NCI-H2029 treated with DMSO at 0.1 percent for 48 hours (cell line): ENCODE data around the gene KRTAP10-10.
"Not testable (repeated sequence)": the region's sequence is repeated elsewhere in the genome, so short reads cannot be mapped to it uniquely, and the experiment has no call there.

ENCODE experiments used
- DNase-seq: peaks from one replicate; lab custom pipeline; 2025; lab: John Stamatoyannopoulos, UW

KRTAP10-10 gene

GRCh38 chr21:44626673-44627143, 10.4 kb upstream of the KRTAP10-10 start, which contains the start of gene KRTAP10-9:
Gene KRTAP10-9 (plus strand): TSS chr21:44627093. CDS start chr21:44627172, 79 bp downstream.
- DNase-seq, result no peak

- DNase-seq, result not testable (repeated sequence)
Measured at GRCh38 chr21:44627181-44627822, 9.9 kb upstream of the KRTAP10-10 start.

GRCh38 chr21:44627831-44628233, 9.3 kb upstream of the KRTAP10-10 start:
- not testable (repeated sequence) for DNase-seq

- no peak for DNase-seq
Measured at GRCh38 chr21:44628707-44629391, 8.3 kb upstream of the KRTAP10-10 start.

- DNase-seq, result no peak
Measured at GRCh38 chr21:44630440-44630839, 6.7 kb upstream of the KRTAP10-10 start.

GRCh38 chr21:44632067-44632466, 5.1 kb upstream of the KRTAP10-10 start:
- DNase-seq, result no peak

GRCh38 chr21:44636209-44637017, 743 bp upstream of the KRTAP10-10 start:
- no peak for DNase-seq

GRCh38 chr21:44637851-44638348, 744 bp downstream of the KRTAP10-10 start:
- not testable (repeated sequence) for DNase-seq

- not testable (repeated sequence) for DNase-seq
Measured at GRCh38 chr21:44638506-44639330, 1.6 kb downstream of the KRTAP10-10 start.

GRCh38 chr21:44639331-44639655, 2.1 kb downstream of the KRTAP10-10 start:
- DNase-seq, result no peak

GRCh38 chr21:44640761-44641160, 3.6 kb downstream of the KRTAP10-10 start:
- DNase-seq, result no peak

GRCh38 chr21:44643741-44644310, 6.7 kb downstream of the KRTAP10-10 start:
- DNase-seq, result no peak

GRCh38 chr21:44644878-44645277, 7.7 kb downstream of the KRTAP10-10 start:
- no peak for DNase-seq

GRCh38 chr21:44646366-44647221, 9.4 kb downstream of the KRTAP10-10 start, which contains the start of gene KRTAP10-11:
Gene KRTAP10-11 (plus strand): TSS chr21:44646414. CDS start chr21:44646459, 45 bp downstream.
- not testable (repeated sequence) for DNase-seq

GRCh38 chr21:44647222-44647552, 10.0 kb downstream of the KRTAP10-10 start:
- DNase-seq, result no peak

GRCh38 chr21:44648557-44649311, 11.6 kb downstream of the KRTAP10-10 start:
- DNase-seq, result no peak

- no peak for DNase-seq
Measured at GRCh38 chr21:44649521-44650100, 12.5 kb downstream of the KRTAP10-10 start.

GRCh38 chr21:44650265-44650972, 13.3 kb downstream of the KRTAP10-10 start:
- no peak for DNase-seq
